ENCODE results near the gene ZNF512B.
"Not testable (repeated sequence)": the region's sequence is repeated elsewhere in the genome, so short reads cannot be mapped to it uniquely, and the experiment has no call there.

ZNF512B gene

GRCh38 chr20:63978319-63979228 lies 8.8 kb upstream of the ZNF512B start:
- DNase-seq: no peak

GRCh38 chr20:63977739-63978276 lies 8.1 kb upstream of the ZNF512B start:
- DNase-seq: no peak

GRCh38 chr20:63976980-63977738 lies 7.4 kb upstream of the ZNF512B start:
- no peak for DNase-seq

GRCh38 chr20:63976511-63976910 lies 6.8 kb upstream of the ZNF512B start:
- DNase-seq: not testable (repeated sequence)

GRCh38 chr20:63974402-63975200 lies 4.9 kb upstream of the ZNF512B start:
- DNase-seq: peak; percentile 92

GRCh38 chr20:63973636-63974401 lies 4.1 kb upstream of the ZNF512B start:
- DNase-seq: peak; percentile 67

- DNase-seq: no peak
Observed at GRCh38 chr20:63973160-63973479, 3.4 kb upstream of the ZNF512B start.

GRCh38 chr20:63972312-63973159 lies 2.8 kb upstream of the ZNF512B start:
- DNase-seq: no peak

GRCh38 chr20:63971960-63972311 lies 2.2 kb upstream of the ZNF512B start:
- DNase-seq: not testable (repeated sequence)

GRCh38 chr20:63970714-63971431 lies 1.1 kb upstream of the ZNF512B start:
- DNase-seq: no peak

GRCh38 chr20:63968928-63969760 lies 586 bp downstream of the ZNF512B start:
- no peak for DNase-seq

GRCh38 chr20:63968136-63968927 lies 1.4 kb downstream of the ZNF512B start:
- DNase-seq: no peak

- no peak for DNase-seq
Observed at GRCh38 chr20:63967330-63968135, 2.2 kb downstream of the ZNF512B start.

- DNase-seq: no peak
Observed at GRCh38 chr20:63966944-63967322, 2.8 kb downstream of the ZNF512B start.

- DNase-seq: no peak
Observed at GRCh38 chr20:63966172-63966943, 3.4 kb downstream of the ZNF512B start.

- DNase-seq: no peak
Observed at GRCh38 chr20:63964412-63964811, 5.3 kb downstream of the ZNF512B start.

- no peak for DNase-seq
Observed at GRCh38 chr20:63963784-63964301, 5.9 kb downstream of the ZNF512B start.
